Caco-2 (cell line): Measurements from ENCODE around the gene TMEM260. TPM values are rescaled to one million over a fixed set of nuclear protein-coding genes. Genes with fewer than 3 reads are reported as not detected.

Experiments
- BruUV-seq: library from RNA; stranded (reverse); fragments of 400-500 nt; replicated peaks from 2 replicates; lab custom pipeline; 2021; lab: Mats Ljungman, UMichigan
- CTCF ChIA-PET: fragments of 300-600 bp; sonication (Branson Sonifier 250); formaldehyde crosslinking; loops from one replicate; lab custom pipeline; 2022; ENCODE audit warnings: antibody characterized with exemption; lab: Charles Lee
- POLR2A ChIA-PET: fragments of 300-600 bp; sonication (Branson Sonifier 250); formaldehyde crosslinking; loops from one replicate; lab custom pipeline; 2022; ENCODE audit warnings: antibody characterized with exemption; lab: Charles Lee
- DNase-seq, 2 experiments: peaks; one replicate each; pipeline versions ENCODE4 v3.0.0 to v3.0.0-alpha.2; 2020 to 2022
- H3K27me3 ChIP-seq: replicated peaks from 2 replicates; pipeline ENCODE4 v1.6.0; 2011; ENCODE audit warnings: low read length; ENCODE audit not compliant: control insufficient read depth, insufficient read depth
- H3K36me3 ChIP-seq: 2 replicates; pipeline ENCODE4 v1.5.1; 2011; ENCODE audit warnings: low read length; ENCODE audit not compliant: control insufficient read depth, insufficient read depth
- H3K4me1 ChIP-seq: fragments of 250-450 bp; sonication (Bioruptor Pico); 2 replicates; pipeline ENCODE4 v1.5.1; 2020; ENCODE audit warnings: mild to moderate bottlenecking
- H3K4me3 ChIP-seq: 2 replicates; pipeline ENCODE4 v1.5.1; 2011; ENCODE audit warnings: low read depth, mild to moderate bottlenecking, control low read depth, low read length
- H3K9me3 ChIP-seq: fragments of 250-450 bp; sonication (Bioruptor Pico); 2 replicates; pipeline ENCODE4 v1.5.1; 2020; ENCODE audit warnings: mild to moderate bottlenecking, moderate library complexity
- H3K27ac Mint-ChIP-seq: one replicate; pipeline ENCODE4 v1.8.0; 2022; ENCODE audit warnings: mixed read lengths; ENCODE audit not compliant: unreplicated experiment
- H3K27me3 Mint-ChIP-seq: one replicate; pipeline ENCODE4 v1.8.0; 2022; ENCODE audit warnings: mixed read lengths; ENCODE audit not compliant: insufficient read depth, unreplicated experiment
- H3K36me3 Mint-ChIP-seq: one replicate; pipeline ENCODE4 v1.8.0; 2022; ENCODE audit warnings: mild to moderate bottlenecking, mixed read lengths; ENCODE audit not compliant: insufficient read depth, unreplicated experiment
- H3K4me1 Mint-ChIP-seq: one replicate; pipeline ENCODE4 v1.8.0; 2022; ENCODE audit warnings: low read depth, mixed read lengths; ENCODE audit not compliant: unreplicated experiment
- H3K4me3 Mint-ChIP-seq: one replicate; pipeline ENCODE4 v1.8.0; 2022; ENCODE audit warnings: mild to moderate bottlenecking, moderate library complexity, mixed read lengths; ENCODE audit not compliant: unreplicated experiment
- H3K9me3 Mint-ChIP-seq: one replicate; pipeline ENCODE4 v1.8.0; 2022; ENCODE audit warnings: mixed read lengths; ENCODE audit not compliant: unreplicated experiment
- intact Hi-C: fragments of 100-400 bp; cut with micrococcal nuclease; formaldehyde crosslinking; loops from one replicate; pipeline ENCODE4 v1.10.0; 2022; ENCODE audit not compliant: unreplicated experiment
- total RNA-seq: library from RNA; stranded (reverse); gene quantifications from 2 replicates; pipeline ENCODE4 v1.2.3, GENCODE V29; 2022
- TF ChIP-seq, protein P1 (sequence below), 2 experiments: fragments of 200-600 bp in 1 of 2; IDR thresholded peaks; 1 replicate in 1 of 2; 2 replicates in 1 of 2; pipeline versions ENCODE4 v1.5.1 to v1.8.0; 2011 to 2022; ENCODE audit warnings: antibody characterized with exemption in 1 of 2, control low read depth in 1 of 2, inconsistent platforms in 1 of 2, low read depth in 1 of 2, low read length in 1 of 2, mild to moderate bottlenecking in 1 of 2, moderate library complexity in 1 of 2; ENCODE audit not compliant: insufficient read depth in 1 of 2, severe bottlenecking in 1 of 2, unreplicated experiment in 1 of 2

Gene TMEM260
- total RNA-seq, 1 experiment from 2014 or later: 32.3 TPM

DNA sequence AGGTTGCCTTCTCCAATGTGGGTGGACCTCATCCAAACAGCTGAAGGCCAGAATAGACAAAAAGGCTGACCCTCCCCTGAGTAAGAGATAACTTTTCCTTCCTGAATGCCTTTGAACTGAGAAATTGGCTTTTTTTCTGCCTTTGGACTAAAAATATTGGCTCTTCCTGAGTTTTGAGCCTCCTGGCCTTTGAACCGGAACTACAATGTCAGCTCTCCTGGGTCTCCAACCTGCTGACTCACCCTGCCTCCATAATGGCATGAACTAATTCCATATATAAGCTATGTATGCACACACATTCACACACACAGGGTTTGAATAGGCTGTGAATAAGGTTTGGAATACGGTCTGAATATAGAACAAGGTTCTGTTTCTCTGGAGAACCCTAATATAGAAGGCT, 39.7 kb upstream of the TMEM260 start:
- intact Hi-C loops: no loop called here
- H3K27ac Mint-ChIP-seq: no peak overlapping the region
- H3K4me3 Mint-ChIP-seq: no peak overlapping the region
- ChIA-PET CTCF (no interaction called here), POLR2A (no interaction called here)
- H3K4me1 ChIP-seq: no peaks in the 10 kb centered on the region
- no TSS peak for BruUV-seq
- no peaks in the 10 kb centered on the region for H3K9me3 Mint-ChIP-seq
- no peaks in the 10 kb centered on the region for H3K36me3 ChIP-seq
- no peaks in the 10 kb centered on the region for H3K9me3 ChIP-seq
- H3K36me3 Mint-ChIP-seq: no peaks in the 10 kb centered on the region
- TF ChIP-seq, protein P1, sequence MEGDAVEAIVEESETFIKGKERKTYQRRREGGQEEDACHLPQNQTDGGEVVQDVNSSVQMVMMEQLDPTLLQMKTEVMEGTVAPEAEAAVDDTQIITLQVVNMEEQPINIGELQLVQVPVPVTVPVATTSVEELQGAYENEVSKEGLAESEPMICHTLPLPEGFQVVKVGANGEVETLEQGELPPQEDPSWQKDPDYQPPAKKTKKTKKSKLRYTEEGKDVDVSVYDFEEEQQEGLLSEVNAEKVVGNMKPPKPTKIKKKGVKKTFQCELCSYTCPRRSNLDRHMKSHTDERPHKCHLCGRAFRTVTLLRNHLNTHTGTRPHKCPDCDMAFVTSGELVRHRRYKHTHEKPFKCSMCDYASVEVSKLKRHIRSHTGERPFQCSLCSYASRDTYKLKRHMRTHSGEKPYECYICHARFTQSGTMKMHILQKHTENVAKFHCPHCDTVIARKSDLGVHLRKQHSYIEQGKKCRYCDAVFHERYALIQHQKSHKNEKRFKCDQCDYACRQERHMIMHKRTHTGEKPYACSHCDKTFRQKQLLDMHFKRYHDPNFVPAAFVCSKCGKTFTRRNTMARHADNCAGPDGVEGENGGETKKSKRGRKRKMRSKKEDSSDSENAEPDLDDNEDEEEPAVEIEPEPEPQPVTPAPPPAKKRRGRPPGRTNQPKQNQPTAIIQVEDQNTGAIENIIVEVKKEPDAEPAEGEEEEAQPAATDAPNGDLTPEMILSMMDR (IDR thresholded peaks at IDR 0.05; ENCODE audit: insufficient read depth in 1 of 2, low read depth in 1 of 2, low read length in 1 of 2, severe bottlenecking in 1 of 2, unreplicated experiment in 1 of 2): no peak
- H3K4me3 ChIP-seq: no peak overlapping the region
- H3K27me3 Mint-ChIP-seq: no peaks in the 10 kb centered on the region
- H3K4me1 Mint-ChIP-seq: no peaks in the 10 kb centered on the region
- DNase-seq: no peak
- no peaks in the 10 kb centered on the region for H3K27me3 ChIP-seq

DNA sequence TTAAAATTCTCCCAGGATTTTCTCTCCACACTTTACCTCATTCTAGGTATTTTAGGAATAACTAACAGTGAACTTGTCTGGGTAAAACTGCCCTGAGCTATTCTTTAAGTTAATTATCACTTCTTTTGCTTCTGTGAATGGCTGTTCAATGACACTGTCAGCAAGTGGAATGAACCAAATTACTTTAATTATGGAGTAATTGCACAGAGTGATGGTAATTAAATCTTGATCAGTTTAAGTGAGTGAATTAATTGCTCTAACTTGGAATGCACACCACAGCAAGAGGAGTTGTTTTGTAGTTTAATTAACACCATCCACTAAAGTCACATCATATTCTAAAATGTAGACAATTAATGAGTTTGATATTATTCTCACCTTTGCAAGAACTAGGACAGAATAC, 36.2 kb upstream of the TMEM260 start:
- peaks cover 6% of the 10 kb centered on the region for H3K4me1 Mint-ChIP-seq
- no peak overlapping the region for H3K4me3 Mint-ChIP-seq
- CTCF ChIA-PET: no interaction called here
- POLR2A ChIA-PET: no interaction called here
- TF ChIP-seq, protein P1 (IDR thresholded peaks at IDR 0.05; ENCODE audit: insufficient read depth in 1 of 2, low read depth in 1 of 2, low read length in 1 of 2, severe bottlenecking in 1 of 2, unreplicated experiment in 1 of 2): no peak
- no peaks in the 10 kb centered on the region for H3K27me3 Mint-ChIP-seq
- no TSS peak for BruUV-seq
- H3K27ac Mint-ChIP-seq: no peak overlapping the region
- H3K36me3 Mint-ChIP-seq: no peaks in the 10 kb centered on the region
- no peaks in the 10 kb centered on the region for H3K9me3 Mint-ChIP-seq
- no peak for DNase-seq
- no peaks in the 10 kb centered on the region for H3K36me3 ChIP-seq
- intact Hi-C loops: no loop called here
- H3K4me3 ChIP-seq: no peak overlapping the region
- no peaks in the 10 kb centered on the region for H3K4me1 ChIP-seq
- no peaks in the 10 kb centered on the region for H3K27me3 ChIP-seq
- H3K9me3 ChIP-seq: no peaks in the 10 kb centered on the region

DNA sequence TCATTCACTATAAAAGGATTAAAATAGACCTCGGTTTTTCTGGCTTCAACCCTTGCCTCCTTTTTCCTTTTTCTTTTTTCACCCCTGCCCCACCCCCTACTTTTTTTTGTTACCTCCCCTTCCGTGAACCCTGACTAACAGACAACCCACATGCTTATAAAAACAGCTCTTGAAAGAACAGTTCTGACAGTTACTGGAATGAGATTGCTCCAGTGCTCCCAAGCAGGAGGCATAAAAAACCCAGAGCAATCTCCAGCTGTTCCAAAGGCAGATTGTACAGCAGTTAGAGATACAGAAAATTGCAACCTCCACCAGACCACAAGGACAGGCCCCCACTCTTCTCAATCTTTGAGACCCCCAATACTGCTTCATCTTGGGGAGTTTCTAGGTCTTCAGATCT, 29.9 kb upstream of the TMEM260 start:
- BruUV-seq: no TSS peak

More for the DNA sequence above, 29.9 kb upstream of the TMEM260 start:
- Mint-ChIP-seq H3K27me3 (no peaks in the 10 kb centered on the region), H3K4me1 (peaks cover 6% of the 10 kb centered on the region), H3K27ac (no peak overlapping the region), H3K9me3 (no peaks in the 10 kb centered on the region), H3K4me3 (no peak overlapping the region), H3K36me3 (no peaks in the 10 kb centered on the region)
- Histone ChIP-seq H3K9me3 (no peaks in the 10 kb centered on the region), H3K27me3 (no peaks in the 10 kb centered on the region), H3K4me1 (no peaks in the 10 kb centered on the region), H3K36me3 (no peaks in the 10 kb centered on the region), H3K4me3 (no peak overlapping the region)
- POLR2A ChIA-PET: no interaction called here
- TF ChIP-seq, protein P1 (IDR thresholded peaks at IDR 0.05; ENCODE audit: insufficient read depth in 1 of 2, low read depth in 1 of 2, low read length in 1 of 2, severe bottlenecking in 1 of 2, unreplicated experiment in 1 of 2): no peak
- intact Hi-C loops: no loop called here
- CTCF ChIA-PET: no interaction called here
- no peak for DNase-seq
